K562 (cell line): ENCODE measurements around the gene STX3. TPM values are rescaled to one million over a fixed set of nuclear protein-coding genes. Genes with fewer than 3 reads are reported as not detected.

Source experiments
- BRCA1 ChIP-seq, 2 experiments: fragments of 450-650 bp in 1 of 2; sonication (generic) in 1 of 2; formaldehyde crosslinking in 1 of 2; IDR thresholded peaks; 2 replicates each; pipeline versions ENCODE4 v1.5.0 to v1.6.1; 2017 to 2020; ENCODE audit warnings: mild to moderate bottlenecking in 1 of 2, missing genetic modification reagents in 1 of 2
- EWSR1 ChIP-seq: fragments of 450-650 bp; IDR thresholded peaks from 2 replicates; pipeline ENCODE4 v1.6.1; 2018; ENCODE audit warnings: borderline replicate concordance, mild to moderate bottlenecking, low read depth, moderate library complexity; ENCODE audit not compliant: partially characterized antibody
- POLR2B ChIP-seq: fragments of 450-650 bp; IDR thresholded peaks from 2 replicates; pipeline ENCODE4 v1.6.1; 2018; ENCODE audit warnings: low read depth; ENCODE audit not compliant: partially characterized antibody
- RB1 ChIP-seq: fragments of 450-650 bp; IDR thresholded peaks from 2 replicates; pipeline ENCODE4 v1.6.1; 2017; ENCODE audit warnings: low read depth, mild to moderate bottlenecking
- TAL1 ChIP-seq: fragments of 450-650 bp; IDR thresholded peaks from 2 replicates; pipeline ENCODE4 v1.6.1; 2016; ENCODE audit warnings: mild to moderate bottlenecking
- YBX1 ChIP-seq: fragments of 450-650 bp; IDR thresholded peaks from 2 replicates; pipeline ENCODE4 v1.7.1; 2016; ENCODE audit warnings: mild to moderate bottlenecking
- ZNF586 ChIP-seq: fragments of 450-650 bp; formaldehyde crosslinking; conservative IDR thresholded peaks from 2 replicates; pipeline ENCODE4 v1.4.0; 2020; ENCODE audit warnings: mild to moderate bottlenecking, moderate library complexity
- polyA plus RNA-seq, 8 experiments: library from polyadenylated mRNA; depleted of rRNA in 4 of 8; stranded (reverse) in 5 of 8; unstranded in 3 of 8; fragments of >200 nt; fragmentation: Nextera tagmentation in 2 of 8; fragmentation: Illumina TruSeq in 1 of 8; extraction: Ambion mirVana in 2 of 8; extraction: Trizol in 1 of 8; gene quantifications; 2 replicates each; pipeline versions ENCODE4 v1.2.1 to v1.2.3, GENCODE V29; 2011 to 2014; ENCODE audit warnings: inconsistent platforms in 1 of 8, missing spikeins in 1 of 8
- total RNA-seq, 7 experiments: library from RNA; depleted of rRNA in 6 of 7; stranded (reverse); fragments of >200 nt in 6 of 7; fragmentation: Illumina TruSeq in 2 of 7; extraction: Trizol in 2 of 7; gene quantifications; 2 replicates each; pipeline versions ENCODE4 v1.2.1 to v1.2.3, GENCODE V29; 2011 to 2021; ENCODE audit warnings: low replicate concordance in 1 of 7
- TF ChIP-seq, protein P1 (sequence below), 2 experiments: fragments of 150-350 bp in 1 of 2; IDR thresholded peaks; 2 replicates each; pipeline ENCODE4 v1.6.1; 2012 to 2016; ENCODE audit warnings: low read depth in 2 of 2, low read length in 2 of 2, mild to moderate bottlenecking in 1 of 2, moderate library complexity in 1 of 2
- TF ChIP-seq, protein P2 (sequence below): fragments of 250-450 bp; sonication (Bioruptor Pico); IDR thresholded peaks from 2 replicates; pipeline ENCODE4 v1.8.0; 2021; ENCODE audit warnings: mild to moderate bottlenecking, moderate library complexity
- TF ChIP-seq, protein P3 (sequence below): fragments of 200-800 bp; sonication (Bioruptor generic); IDR thresholded peaks from 2 replicates; pipeline ENCODE4 v1.6.1; 2017; ENCODE audit warnings: missing genetic modification characterization, missing compliant biosample characterization
- TF ChIP-seq, protein P4 (sequence below): fragments of 200-400 bp; formaldehyde crosslinking; IDR thresholded peaks from 2 replicates; pipeline ENCODE4 v1.6.1; 2017; ENCODE audit warnings: mild to moderate bottlenecking, low read depth, low read length, moderate library complexity
- TF ChIP-seq, protein P5 (sequence below): sonication (generic); formaldehyde crosslinking; IDR thresholded peaks from 2 replicates; pipeline ENCODE4 v1.8.0; 2022; ENCODE audit warnings: missing genetic modification reagents, mild to moderate bottlenecking, borderline replicate concordance
- TF ChIP-seq, protein P6 (sequence below), 2 experiments: IDR thresholded peaks; 2 replicates each; pipeline ENCODE4 v1.6.1; 2012; ENCODE audit warnings: improper control_type of control experiment in 2 of 2, low read depth in 2 of 2, low read length in 2 of 2, borderline replicate concordance in 1 of 2

The STX3 gene
- total and polyA plus RNA-seq, 9 of the 15 experiments (the other 6 are each of a cell fraction or from before 2014, with no cell fraction given) = 12.0 to 91.6 (median 48.7) TPM

DNA sequence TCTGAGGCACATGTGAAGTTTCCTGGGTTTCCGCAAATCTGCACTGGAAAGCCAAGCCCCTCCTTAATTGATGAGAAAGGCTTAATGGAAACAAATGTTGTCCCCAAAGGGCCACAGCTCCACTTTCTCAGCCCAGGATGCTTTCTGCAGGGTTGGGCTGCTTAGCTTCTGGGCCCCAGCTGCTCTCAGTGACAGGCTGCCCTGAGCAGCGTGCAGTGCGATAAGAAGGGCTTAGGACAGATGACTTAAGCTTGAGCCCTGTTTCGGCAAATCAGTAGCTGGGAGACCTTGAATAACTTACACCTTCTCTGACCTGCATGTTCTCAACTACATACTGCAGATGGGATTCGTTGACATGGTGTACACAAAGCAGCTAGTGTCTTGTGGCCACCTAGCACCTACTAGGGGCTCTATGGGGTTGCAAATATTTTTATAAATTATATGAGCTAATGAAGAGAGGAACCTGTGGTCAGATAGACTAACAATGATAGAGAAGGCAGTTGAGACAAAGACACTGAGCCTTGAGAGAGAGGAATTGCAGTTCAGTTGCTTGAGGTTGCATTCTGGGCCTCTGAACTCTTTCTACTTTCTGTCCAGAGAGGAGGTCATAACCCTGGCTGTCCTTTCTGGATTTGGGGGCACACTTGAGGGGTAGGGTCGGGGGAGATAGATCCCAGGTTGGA is 11.5 kb downstream of the STX3 start (continued):
- TF ChIP-seq, protein P1, sequence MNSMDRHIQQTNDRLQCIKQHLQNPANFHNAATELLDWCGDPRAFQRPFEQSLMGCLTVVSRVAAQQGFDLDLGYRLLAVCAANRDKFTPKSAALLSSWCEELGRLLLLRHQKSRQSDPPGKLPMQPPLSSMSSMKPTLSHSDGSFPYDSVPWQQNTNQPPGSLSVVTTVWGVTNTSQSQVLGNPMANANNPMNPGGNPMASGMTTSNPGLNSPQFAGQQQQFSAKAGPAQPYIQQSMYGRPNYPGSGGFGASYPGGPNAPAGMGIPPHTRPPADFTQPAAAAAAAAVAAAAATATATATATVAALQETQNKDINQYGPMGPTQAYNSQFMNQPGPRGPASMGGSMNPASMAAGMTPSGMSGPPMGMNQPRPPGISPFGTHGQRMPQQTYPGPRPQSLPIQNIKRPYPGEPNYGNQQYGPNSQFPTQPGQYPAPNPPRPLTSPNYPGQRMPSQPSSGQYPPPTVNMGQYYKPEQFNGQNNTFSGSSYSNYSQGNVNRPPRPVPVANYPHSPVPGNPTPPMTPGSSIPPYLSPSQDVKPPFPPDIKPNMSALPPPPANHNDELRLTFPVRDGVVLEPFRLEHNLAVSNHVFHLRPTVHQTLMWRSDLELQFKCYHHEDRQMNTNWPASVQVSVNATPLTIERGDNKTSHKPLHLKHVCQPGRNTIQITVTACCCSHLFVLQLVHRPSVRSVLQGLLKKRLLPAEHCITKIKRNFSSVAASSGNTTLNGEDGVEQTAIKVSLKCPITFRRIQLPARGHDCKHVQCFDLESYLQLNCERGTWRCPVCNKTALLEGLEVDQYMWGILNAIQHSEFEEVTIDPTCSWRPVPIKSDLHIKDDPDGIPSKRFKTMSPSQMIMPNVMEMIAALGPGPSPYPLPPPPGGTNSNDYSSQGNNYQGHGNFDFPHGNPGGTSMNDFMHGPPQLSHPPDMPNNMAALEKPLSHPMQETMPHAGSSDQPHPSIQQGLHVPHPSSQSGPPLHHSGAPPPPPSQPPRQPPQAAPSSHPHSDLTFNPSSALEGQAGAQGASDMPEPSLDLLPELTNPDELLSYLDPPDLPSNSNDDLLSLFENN (IDR thresholded peaks at IDR 0.05; ENCODE audit: low read depth in 2 of 2, low read length in 2 of 2) = no peak
- TF ChIP-seq YBX1 (no peak), POLR2B (no peak), TAL1 (peak; percentile 60; the same call in 1 of the 2 replicates), EWSR1 (no peak), BRCA1 (IDR thresholded peaks at IDR 0.05) (no peak), BRCA1 (CRISPR knock-in tag; IDR thresholded peaks at IDR 0.05) (no peak), RB1 (no peak), ZNF586 (CRISPR knock-in tag) (no peak)
- TF ChIP-seq, protein P2, sequence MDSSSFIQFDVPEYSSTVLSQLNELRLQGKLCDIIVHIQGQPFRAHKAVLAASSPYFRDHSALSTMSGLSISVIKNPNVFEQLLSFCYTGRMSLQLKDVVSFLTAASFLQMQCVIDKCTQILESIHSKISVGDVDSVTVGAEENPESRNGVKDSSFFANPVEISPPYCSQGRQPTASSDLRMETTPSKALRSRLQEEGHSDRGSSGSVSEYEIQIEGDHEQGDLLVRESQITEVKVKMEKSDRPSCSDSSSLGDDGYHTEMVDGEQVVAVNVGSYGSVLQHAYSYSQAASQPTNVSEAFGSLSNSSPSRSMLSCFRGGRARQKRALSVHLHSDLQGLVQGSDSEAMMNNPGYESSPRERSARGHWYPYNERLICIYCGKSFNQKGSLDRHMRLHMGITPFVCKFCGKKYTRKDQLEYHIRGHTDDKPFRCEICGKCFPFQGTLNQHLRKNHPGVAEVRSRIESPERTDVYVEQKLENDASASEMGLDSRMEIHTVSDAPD (CRISPR knock-in tag) = no peak
- TF ChIP-seq, protein P3, sequence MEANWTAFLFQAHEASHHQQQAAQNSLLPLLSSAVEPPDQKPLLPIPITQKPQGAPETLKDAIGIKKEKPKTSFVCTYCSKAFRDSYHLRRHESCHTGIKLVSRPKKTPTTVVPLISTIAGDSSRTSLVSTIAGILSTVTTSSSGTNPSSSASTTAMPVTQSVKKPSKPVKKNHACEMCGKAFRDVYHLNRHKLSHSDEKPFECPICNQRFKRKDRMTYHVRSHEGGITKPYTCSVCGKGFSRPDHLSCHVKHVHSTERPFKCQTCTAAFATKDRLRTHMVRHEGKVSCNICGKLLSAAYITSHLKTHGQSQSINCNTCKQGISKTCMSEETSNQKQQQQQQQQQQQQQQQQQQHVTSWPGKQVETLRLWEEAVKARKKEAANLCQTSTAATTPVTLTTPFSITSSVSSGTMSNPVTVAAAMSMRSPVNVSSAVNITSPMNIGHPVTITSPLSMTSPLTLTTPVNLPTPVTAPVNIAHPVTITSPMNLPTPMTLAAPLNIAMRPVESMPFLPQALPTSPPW = no peak
- TF ChIP-seq, protein P4, sequence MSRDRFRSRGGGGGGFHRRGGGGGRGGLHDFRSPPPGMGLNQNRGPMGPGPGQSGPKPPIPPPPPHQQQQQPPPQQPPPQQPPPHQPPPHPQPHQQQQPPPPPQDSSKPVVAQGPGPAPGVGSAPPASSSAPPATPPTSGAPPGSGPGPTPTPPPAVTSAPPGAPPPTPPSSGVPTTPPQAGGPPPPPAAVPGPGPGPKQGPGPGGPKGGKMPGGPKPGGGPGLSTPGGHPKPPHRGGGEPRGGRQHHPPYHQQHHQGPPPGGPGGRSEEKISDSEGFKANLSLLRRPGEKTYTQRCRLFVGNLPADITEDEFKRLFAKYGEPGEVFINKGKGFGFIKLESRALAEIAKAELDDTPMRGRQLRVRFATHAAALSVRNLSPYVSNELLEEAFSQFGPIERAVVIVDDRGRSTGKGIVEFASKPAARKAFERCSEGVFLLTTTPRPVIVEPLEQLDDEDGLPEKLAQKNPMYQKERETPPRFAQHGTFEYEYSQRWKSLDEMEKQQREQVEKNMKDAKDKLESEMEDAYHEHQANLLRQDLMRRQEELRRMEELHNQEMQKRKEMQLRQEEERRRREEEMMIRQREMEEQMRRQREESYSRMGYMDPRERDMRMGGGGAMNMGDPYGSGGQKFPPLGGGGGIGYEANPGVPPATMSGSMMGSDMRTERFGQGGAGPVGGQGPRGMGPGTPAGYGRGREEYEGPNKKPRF = no peak
- TF ChIP-seq, protein P5, sequence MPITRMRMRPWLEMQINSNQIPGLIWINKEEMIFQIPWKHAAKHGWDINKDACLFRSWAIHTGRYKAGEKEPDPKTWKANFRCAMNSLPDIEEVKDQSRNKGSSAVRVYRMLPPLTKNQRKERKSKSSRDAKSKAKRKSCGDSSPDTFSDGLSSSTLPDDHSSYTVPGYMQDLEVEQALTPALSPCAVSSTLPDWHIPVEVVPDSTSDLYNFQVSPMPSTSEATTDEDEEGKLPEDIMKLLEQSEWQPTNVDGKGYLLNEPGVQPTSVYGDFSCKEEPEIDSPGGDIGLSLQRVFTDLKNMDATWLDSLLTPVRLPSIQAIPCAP (CRISPR knock-in tag) = no peak
- TF ChIP-seq, protein P6, sequence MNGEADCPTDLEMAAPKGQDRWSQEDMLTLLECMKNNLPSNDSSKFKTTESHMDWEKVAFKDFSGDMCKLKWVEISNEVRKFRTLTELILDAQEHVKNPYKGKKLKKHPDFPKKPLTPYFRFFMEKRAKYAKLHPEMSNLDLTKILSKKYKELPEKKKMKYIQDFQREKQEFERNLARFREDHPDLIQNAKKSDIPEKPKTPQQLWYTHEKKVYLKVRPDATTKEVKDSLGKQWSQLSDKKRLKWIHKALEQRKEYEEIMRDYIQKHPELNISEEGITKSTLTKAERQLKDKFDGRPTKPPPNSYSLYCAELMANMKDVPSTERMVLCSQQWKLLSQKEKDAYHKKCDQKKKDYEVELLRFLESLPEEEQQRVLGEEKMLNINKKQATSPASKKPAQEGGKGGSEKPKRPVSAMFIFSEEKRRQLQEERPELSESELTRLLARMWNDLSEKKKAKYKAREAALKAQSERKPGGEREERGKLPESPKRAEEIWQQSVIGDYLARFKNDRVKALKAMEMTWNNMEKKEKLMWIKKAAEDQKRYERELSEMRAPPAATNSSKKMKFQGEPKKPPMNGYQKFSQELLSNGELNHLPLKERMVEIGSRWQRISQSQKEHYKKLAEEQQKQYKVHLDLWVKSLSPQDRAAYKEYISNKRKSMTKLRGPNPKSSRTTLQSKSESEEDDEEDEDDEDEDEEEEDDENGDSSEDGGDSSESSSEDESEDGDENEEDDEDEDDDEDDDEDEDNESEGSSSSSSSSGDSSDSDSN (IDR thresholded peaks at IDR 0.05; ENCODE audit: borderline replicate concordance in 1 of 2, low read depth in 2 of 2, low read length in 2 of 2) = peak in 1 of 2 experiments; percentile 60; a peak in 1 of 4 replicates
